ENCODE results near the gene MRPS25. TPM values are rescaled to one million over a fixed set of nuclear protein-coding genes. Genes with fewer than 3 reads are reported as not detected.

The MRPS25 gene
- total and polyA plus RNA-seq, 9 of the 15 experiments (the other 6 are each of a cell fraction or from before 2014, with no cell fraction given): 34.3 to 129 (median 78.2) TPM

DNA sequence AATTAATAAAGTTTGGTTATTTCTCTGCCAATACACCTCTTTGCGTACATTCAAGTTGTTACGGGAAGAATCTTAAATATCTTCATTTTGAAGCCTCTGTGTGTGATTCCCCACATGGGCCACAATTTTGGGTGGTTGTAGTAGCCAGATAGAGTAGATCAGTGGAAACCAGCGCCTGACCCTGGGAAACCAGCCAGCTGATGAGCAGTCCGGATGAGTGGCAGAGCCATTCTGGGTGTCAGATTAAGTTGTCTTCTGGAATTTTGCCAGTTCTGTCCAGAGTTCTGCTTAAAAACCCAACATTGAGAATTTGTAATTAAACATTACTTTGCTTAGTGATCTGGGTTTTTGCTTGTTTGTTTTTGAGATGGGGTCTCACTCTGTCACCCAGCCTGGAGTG lies 49.7 kb downstream of the MRPS25 start:
- intact Hi-C loops (cut with micrococcal nuclease) (no loop called here), in situ Hi-C loops (cut with MboI) (no loop called here)
- DNase-seq (ENCODE audit: extremely low read depth in 1 of 4, low spot score in 3 of 4): peak in 2 of 4 experiments; percentile 33 to 38
- FAIRE-seq: no peak
- no peak overlapping the region for H3K27ac ChIP-seq (ENCODE audit: extremely low read depth, low read depth, low read length)
- no peaks in the 10 kb centered on the region for H3K79me2 ChIP-seq (ENCODE audit: control insufficient read depth, insufficient read depth, low read length)
- TF ChIP-seq MTA3 (IDR thresholded peaks at IDR 0.05; ENCODE audit: borderline replicate concordance) (no peak), NFE2L1 (tag; IDR thresholded peaks at IDR 0.05; ENCODE audit: borderline replicate concordance, low read depth) (no peak), NFIC (IDR thresholded peaks at IDR 0.05) (peak; percentile 53), ARHGAP35 (IDR thresholded peaks at IDR 0.05; ENCODE audit: partially characterized antibody) (no peak), FOSL1 (tag; conservative IDR thresholded peaks at IDR 0.05) (0 out of 2 replicates have a peak, but pooled peaks have one; percentile 17)
- H3K9ac ChIP-seq (ENCODE audit: insufficient read depth in 1 of 2, low read depth in 2 of 2, low read length in 2 of 2): no peak overlapping the region
- no TSS peak for BruUV-seq (replicated peaks)
- H3K4me1 ChIP-seq (replicated peaks in 1 of 2; ENCODE audit: control insufficient read depth in 2 of 2, insufficient read depth in 2 of 2, low read length in 2 of 2): peaks cover 0 to 12% of the 10 kb centered on the region in 2 experiments; a peak in 4 of 5 replicates
- CTCF ChIA-PET (ENCODE audit: low intra/inter-chr PET ratio): no interaction called here
- POLR2A ChIA-PET: no interaction called here
- no peaks in the 10 kb centered on the region for H3K27me3 ChIP-seq (ENCODE audit: control insufficient read depth in 2 of 2, insufficient read depth in 2 of 2, low read length in 2 of 2)
- no peak for ATAC-seq
- no peaks in the 10 kb centered on the region for H3K9me3 ChIP-seq (replicated peaks; ENCODE audit: control insufficient read depth, insufficient read depth, low read depth, low read length)
- 65% methylated on average over 4 of the region's 4 CpGs for WGBS (ENCODE audit: insufficient coverage, low coverage, missing lambda C conversion rate)
- peaks cover 3% of the 10 kb centered on the region for H3K9me1 ChIP-seq (ENCODE audit: control insufficient read depth, insufficient read depth, low read length)
- no peak overlapping the region for H3K4me2 ChIP-seq (ENCODE audit: insufficient read depth, low read length)
- H2AFZ ChIP-seq (ENCODE audit: low read depth, low read length): no peak overlapping the region
- H3K4me3 ChIP-seq: no peak overlapping the region
- peaks cover 65% of the 10 kb centered on the region for H3K36me3 ChIP-seq (ENCODE audit: control insufficient read depth, insufficient read depth, low read length)
- H4K20me1 ChIP-seq (replicated peaks; ENCODE audit: control insufficient read depth, insufficient read depth, low read length): no peaks in the 10 kb centered on the region

DNA sequence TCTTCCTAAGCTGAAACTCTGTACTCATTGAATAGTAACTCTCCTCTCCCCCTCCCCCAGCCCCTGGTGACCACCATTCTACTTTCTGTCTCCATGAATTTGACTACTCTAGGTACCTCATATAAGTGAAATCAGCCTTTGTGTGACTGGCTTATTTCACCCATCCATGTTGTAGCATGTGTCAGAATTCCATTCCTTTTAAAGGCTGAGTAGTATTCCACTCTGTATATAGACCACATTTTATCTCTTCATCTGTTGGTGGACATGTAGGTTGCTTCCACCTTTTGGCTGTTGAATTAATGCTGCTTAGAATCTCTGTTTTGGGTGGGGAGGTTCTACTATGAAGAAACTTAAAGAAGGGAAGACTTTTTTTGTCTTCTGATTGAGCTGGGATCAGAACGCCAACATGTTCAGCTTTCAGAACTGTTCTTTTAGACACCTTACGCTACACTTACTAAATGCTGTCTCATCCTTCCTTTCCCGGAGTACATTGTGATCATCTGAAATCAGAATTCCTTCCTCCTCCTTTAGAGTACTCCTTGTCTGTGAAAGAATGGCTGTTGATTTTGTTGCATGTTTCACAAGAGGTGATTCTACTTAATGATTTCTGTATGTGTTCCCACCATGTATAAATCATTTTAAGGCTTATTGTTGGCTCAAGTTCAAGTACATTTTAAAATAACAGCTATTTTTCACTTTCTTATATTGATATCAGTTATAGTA lies 50.3 kb downstream of the MRPS25 start:
- peaks cover 3% of the 10 kb centered on the region for H3K9me1 ChIP-seq (ENCODE audit: control insufficient read depth, insufficient read depth, low read length)
- H3K9me3 ChIP-seq (replicated peaks; ENCODE audit: control insufficient read depth, insufficient read depth, low read depth, low read length): no peaks in the 10 kb centered on the region
- no TSS peak for BruUV-seq (replicated peaks)
- peaks cover 0 to 15% of the 10 kb centered on the region in 2 experiments; a peak in 4 of 5 replicates for H3K4me1 ChIP-seq (replicated peaks in 1 of 2; ENCODE audit: control insufficient read depth in 2 of 2, insufficient read depth in 2 of 2, low read length in 2 of 2)
- no peak overlapping the region for H3K4me2 ChIP-seq (ENCODE audit: insufficient read depth, low read length)
- CTCF ChIA-PET (ENCODE audit: low intra/inter-chr PET ratio): no interaction called here
- FAIRE-seq: no peak
- H3K27ac ChIP-seq (ENCODE audit: extremely low read depth, low read depth, low read length): no peak overlapping the region
- H4K20me1 ChIP-seq (replicated peaks; ENCODE audit: control insufficient read depth, insufficient read depth, low read length): no peaks in the 10 kb centered on the region
- H3K79me2 ChIP-seq (ENCODE audit: control insufficient read depth, insufficient read depth, low read length): no peaks in the 10 kb centered on the region
- TF ChIP-seq, protein P1, sequence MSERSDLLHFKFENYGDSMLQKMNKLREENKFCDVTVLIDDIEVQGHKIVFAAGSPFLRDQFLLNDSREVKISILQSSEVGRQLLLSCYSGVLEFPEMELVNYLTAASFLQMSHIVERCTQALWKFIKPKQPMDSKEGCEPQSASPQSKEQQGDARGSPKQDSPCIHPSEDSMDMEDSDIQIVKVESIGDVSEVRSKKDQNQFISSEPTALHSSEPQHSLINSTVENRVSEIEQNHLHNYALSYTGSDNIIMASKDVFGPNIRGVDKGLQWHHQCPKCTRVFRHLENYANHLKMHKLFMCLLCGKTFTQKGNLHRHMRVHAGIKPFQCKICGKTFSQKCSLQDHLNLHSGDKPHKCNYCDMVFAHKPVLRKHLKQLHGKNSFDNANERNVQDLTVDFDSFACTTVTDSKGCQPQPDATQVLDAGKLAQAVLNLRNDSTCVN (CRISPR knock-in tag; IDR thresholded peaks at IDR 0.05): no peak
- peak; percentile 83 for TF ChIP-seq ZNF146 (CRISPR knock-in tag; IDR thresholded peaks at IDR 0.05; ENCODE audit: unreplicated experiment)
- no peak overlapping the region for H2AFZ ChIP-seq (ENCODE audit: low read depth, low read length)
- H3K27me3 ChIP-seq (ENCODE audit: control insufficient read depth in 2 of 2, insufficient read depth in 2 of 2, low read length in 2 of 2): no peaks in the 10 kb centered on the region
- POLR2A ChIA-PET: no interaction called here
- ATAC-seq: no peak
- intact Hi-C loops (cut with micrococcal nuclease): no loop called here
- H3K36me3 ChIP-seq (ENCODE audit: control insufficient read depth, insufficient read depth, low read length): peaks cover 61% of the 10 kb centered on the region
- in situ Hi-C loops (cut with MboI): no loop called here
- no peak for DNase-seq (ENCODE audit: extremely low read depth in 1 of 4, low spot score in 3 of 4)
- H3K9ac ChIP-seq (ENCODE audit: insufficient read depth in 1 of 2, low read depth in 2 of 2, low read length in 2 of 2): no peak overlapping the region
- WGBS (ENCODE audit: insufficient coverage, low coverage, missing lambda C conversion rate): 88% methylated on average over 3 of the region's 3 CpGs
- no peak overlapping the region for H3K4me3 ChIP-seq

Data from K562 (cell line).